ENCODE data around the gene DEFB125. TPM values are rescaled to one million over a fixed set of nuclear protein-coding genes. Genes with fewer than 3 reads are reported as not detected.

The DEFB125 gene
- polyA plus RNA-seq, 1 donor from 2014 or later = not detected

DNA sequence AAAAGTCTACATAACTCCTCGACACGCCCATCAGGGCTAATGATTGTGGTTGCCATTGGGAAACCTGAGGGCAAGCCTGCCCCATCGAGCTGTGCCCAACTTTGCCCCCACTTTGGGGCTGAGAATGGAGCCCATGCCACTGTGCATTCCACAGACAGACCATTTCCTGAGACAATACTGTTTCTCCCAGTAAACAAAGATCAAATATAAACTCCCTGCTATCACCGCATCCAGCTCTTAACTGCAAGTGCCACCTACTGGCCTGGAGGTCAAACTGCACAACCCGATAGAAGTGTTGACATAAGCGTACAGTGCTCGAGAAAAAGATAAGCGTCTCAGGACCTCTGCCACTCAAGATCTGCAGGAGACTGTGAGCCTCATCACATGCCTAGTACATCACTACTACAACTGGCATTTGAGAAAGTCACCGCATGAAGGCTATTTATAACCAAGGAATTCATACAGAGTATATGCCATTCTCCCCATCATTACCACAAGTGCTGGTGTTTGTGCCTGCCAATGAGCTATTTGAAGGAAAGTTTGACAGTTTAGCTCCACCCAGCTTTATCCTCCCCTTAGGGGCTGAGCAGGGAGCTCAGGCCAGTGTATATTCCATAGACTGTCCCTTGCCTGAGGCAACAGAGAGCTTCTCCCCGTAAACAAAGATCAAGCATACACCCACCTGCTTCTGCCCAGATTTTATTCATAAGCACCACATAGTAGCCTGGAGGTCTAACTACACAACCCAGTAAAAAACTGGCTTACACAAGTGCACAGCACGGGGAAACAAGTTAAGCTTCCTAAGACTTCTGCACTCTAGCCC lies 50.4 kb downstream of the DEFB125 start:
- H3K27me3 ChIP-seq (ENCODE audit: insufficient read depth, low read depth, low read length) = peaks cover 6% of the 10 kb centered on the region
- H3K9ac ChIP-seq (ENCODE audit: low read length) = no peak overlapping the region
- no peak overlapping the region for H3K27ac ChIP-seq (ENCODE audit: low read length)
- no peak overlapping the region for H2AFZ ChIP-seq (ENCODE audit: low read depth, low read length)
- no peaks in the 10 kb centered on the region for H3K9me3 ChIP-seq (ENCODE audit: low read length)
- no peak for TF ChIP-seq EP300 (conservative IDR thresholded peaks at IDR 0.05; ENCODE audit: poor library complexity, severe bottlenecking)
- no peak for TF ChIP-seq TAF1 (IDR thresholded peaks at IDR 0.05; ENCODE audit: low read depth)
- TF ChIP-seq MXI1 (conservative IDR thresholded peaks at IDR 0.05; ENCODE audit: poor library complexity, severe bottlenecking) = no peak
- TF ChIP-seq, protein P1, sequence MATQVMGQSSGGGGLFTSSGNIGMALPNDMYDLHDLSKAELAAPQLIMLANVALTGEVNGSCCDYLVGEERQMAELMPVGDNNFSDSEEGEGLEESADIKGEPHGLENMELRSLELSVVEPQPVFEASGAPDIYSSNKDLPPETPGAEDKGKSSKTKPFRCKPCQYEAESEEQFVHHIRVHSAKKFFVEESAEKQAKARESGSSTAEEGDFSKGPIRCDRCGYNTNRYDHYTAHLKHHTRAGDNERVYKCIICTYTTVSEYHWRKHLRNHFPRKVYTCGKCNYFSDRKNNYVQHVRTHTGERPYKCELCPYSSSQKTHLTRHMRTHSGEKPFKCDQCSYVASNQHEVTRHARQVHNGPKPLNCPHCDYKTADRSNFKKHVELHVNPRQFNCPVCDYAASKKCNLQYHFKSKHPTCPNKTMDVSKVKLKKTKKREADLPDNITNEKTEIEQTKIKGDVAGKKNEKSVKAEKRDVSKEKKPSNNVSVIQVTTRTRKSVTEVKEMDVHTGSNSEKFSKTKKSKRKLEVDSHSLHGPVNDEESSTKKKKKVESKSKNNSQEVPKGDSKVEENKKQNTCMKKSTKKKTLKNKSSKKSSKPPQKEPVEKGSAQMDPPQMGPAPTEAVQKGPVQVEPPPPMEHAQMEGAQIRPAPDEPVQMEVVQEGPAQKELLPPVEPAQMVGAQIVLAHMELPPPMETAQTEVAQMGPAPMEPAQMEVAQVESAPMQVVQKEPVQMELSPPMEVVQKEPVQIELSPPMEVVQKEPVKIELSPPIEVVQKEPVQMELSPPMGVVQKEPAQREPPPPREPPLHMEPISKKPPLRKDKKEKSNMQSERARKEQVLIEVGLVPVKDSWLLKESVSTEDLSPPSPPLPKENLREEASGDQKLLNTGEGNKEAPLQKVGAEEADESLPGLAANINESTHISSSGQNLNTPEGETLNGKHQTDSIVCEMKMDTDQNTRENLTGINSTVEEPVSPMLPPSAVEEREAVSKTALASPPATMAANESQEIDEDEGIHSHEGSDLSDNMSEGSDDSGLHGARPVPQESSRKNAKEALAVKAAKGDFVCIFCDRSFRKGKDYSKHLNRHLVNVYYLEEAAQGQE (IDR thresholded peaks at IDR 0.05; ENCODE audit: borderline replicate concordance) = no peak
- TF ChIP-seq POLR2AphosphoS5 (IDR thresholded peaks at IDR 0.05) = no peak
- no peak for TF ChIP-seq RAD21 (conservative IDR thresholded peaks at IDR 0.05)
- no peak overlapping the region for H3K4me2 ChIP-seq (ENCODE audit: low read length)
- no peaks in the 10 kb centered on the region for H3K9me2 ChIP-seq (ENCODE audit: insufficient read depth, low read length)
- no peak overlapping the region for H3K4me3 ChIP-seq (ENCODE audit: low read length)
- H3K36me3 ChIP-seq (ENCODE audit: insufficient read depth, low read length) = no peaks in the 10 kb centered on the region
- no peaks in the 10 kb centered on the region for H4K20me1 ChIP-seq (ENCODE audit: insufficient read depth)
- H3K79me2 ChIP-seq (replicated peaks; ENCODE audit: insufficient read depth, low read length) = no peaks in the 10 kb centered on the region
- no peaks in the 10 kb centered on the region for H3F3A ChIP-seq (ENCODE audit: insufficient read depth, low read length, poor library complexity, severe bottlenecking)

DNA sequence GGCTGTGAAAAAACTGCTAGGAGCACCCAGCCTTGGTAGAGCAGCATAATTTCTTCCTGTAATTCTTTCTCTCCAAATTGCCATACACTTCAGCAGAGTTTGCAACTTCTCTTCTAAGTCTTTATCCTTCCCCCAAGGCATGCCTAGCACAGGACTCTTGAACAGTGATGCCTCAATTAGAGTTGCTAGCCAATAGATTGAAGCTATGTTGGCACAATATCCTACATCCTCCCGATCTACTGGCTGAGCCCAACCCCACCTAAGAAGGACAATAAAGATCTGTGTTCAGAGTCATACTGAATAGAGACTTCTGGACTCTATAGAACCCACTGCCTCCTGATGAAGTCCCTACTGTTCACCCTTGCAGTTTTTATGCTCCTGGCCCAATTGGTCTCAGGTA lies 54.8 kb downstream of the DEFB125 start, which contains the start of gene DEFB126:
TSS of gene DEFB126 (plus strand) at position 301 of the 400 bp plus-strand sequence. CDS start at position 340, 39 bp downstream.
- TF ChIP-seq EZH2 (IDR thresholded peaks at IDR 0.05; ENCODE audit: borderline replicate concordance, insufficient read depth, low read length, poor library complexity, severe bottlenecking) (no peak), POLR2AphosphoS5 (IDR thresholded peaks at IDR 0.05) (no peak), RAD21 (conservative IDR thresholded peaks at IDR 0.05) (no peak), TAF1 (IDR thresholded peaks at IDR 0.05; ENCODE audit: low read depth) (no peak), MXI1 (conservative IDR thresholded peaks at IDR 0.05; ENCODE audit: poor library complexity, severe bottlenecking) (no peak), EP300 (conservative IDR thresholded peaks at IDR 0.05; ENCODE audit: poor library complexity, severe bottlenecking) (no peak), SMC3 (conservative IDR thresholded peaks at IDR 0.05; ENCODE audit: poor library complexity) (no peak)
- TF ChIP-seq, protein P1 (IDR thresholded peaks at IDR 0.05; ENCODE audit: borderline replicate concordance) = no peak
- TF ChIP-seq, protein P2, sequence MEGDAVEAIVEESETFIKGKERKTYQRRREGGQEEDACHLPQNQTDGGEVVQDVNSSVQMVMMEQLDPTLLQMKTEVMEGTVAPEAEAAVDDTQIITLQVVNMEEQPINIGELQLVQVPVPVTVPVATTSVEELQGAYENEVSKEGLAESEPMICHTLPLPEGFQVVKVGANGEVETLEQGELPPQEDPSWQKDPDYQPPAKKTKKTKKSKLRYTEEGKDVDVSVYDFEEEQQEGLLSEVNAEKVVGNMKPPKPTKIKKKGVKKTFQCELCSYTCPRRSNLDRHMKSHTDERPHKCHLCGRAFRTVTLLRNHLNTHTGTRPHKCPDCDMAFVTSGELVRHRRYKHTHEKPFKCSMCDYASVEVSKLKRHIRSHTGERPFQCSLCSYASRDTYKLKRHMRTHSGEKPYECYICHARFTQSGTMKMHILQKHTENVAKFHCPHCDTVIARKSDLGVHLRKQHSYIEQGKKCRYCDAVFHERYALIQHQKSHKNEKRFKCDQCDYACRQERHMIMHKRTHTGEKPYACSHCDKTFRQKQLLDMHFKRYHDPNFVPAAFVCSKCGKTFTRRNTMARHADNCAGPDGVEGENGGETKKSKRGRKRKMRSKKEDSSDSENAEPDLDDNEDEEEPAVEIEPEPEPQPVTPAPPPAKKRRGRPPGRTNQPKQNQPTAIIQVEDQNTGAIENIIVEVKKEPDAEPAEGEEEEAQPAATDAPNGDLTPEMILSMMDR (IDR thresholded peaks at IDR 0.05; ENCODE audit: poor library complexity, severe bottlenecking) = no peak
- no peaks in the 10 kb centered on the region for H4K20me1 ChIP-seq (ENCODE audit: insufficient read depth)
- H3K9me3 ChIP-seq (ENCODE audit: low read length) = no peaks in the 10 kb centered on the region
- H3K4me3 ChIP-seq (ENCODE audit: low read length) = no peak within 1 kb of the TSS
- H3K27me3 ChIP-seq (ENCODE audit: insufficient read depth, low read depth, low read length) = peaks cover 6% of the 10 kb centered on the region
- no peaks in the 10 kb centered on the region for H3K79me2 ChIP-seq (replicated peaks; ENCODE audit: insufficient read depth, low read length)
- no peaks in the 10 kb centered on the region for H3K9me2 ChIP-seq (ENCODE audit: insufficient read depth, low read length)
- no peak within 1 kb of the TSS for H3K4me2 ChIP-seq (ENCODE audit: low read length)
- no peak within 1 kb of the TSS for H3K9ac ChIP-seq (ENCODE audit: low read length)
- H2AFZ ChIP-seq (ENCODE audit: low read depth, low read length) = no peak within 1 kb of the TSS
- no peaks in the 10 kb centered on the region for H3F3A ChIP-seq (ENCODE audit: insufficient read depth, low read length, poor library complexity, severe bottlenecking)
- no peak within 1 kb of the TSS for H3K27ac ChIP-seq (ENCODE audit: low read length)
- no peaks in the 10 kb centered on the region for H3K36me3 ChIP-seq (ENCODE audit: insufficient read depth, low read length)

All from neural cell (in vitro differentiated cells).